Breast epithelium (tissue), 3 donors: Measurements from ENCODE around the gene SCNM1.

Experiments
- CTCF ChIP-seq, 3 donors: fragments of 450-650 bp; IDR thresholded peaks; one replicate each; pipeline ENCODE4 v1.5.1; 2016 to 2017; ENCODE audit warnings: antibody characterized with exemption in 3 of 3, mild to moderate bottlenecking in 3 of 3, moderate library complexity in 3 of 3
- POLR2A ChIP-seq: fragments of 450-650 bp; IDR thresholded peaks from one replicate; pipeline ENCODE4 v1.6.1; 2016; ENCODE audit warnings: antibody characterized with exemption, mild to moderate bottlenecking, moderate library complexity
- POLR2AphosphoS5 ChIP-seq, 3 donors: sonication (generic); formaldehyde crosslinking; IDR thresholded peaks; one replicate each; pipeline ENCODE4 v1.6.1; 2017; ENCODE audit warnings: antibody characterized with exemption in 3 of 3

GRCh38 chr1:151199873-151200581, 34.1 kb downstream of the SCNM1 start:
- no peak for TF ChIP-seq CTCF (IDR thresholded peaks at IDR 0.05)
- TF ChIP-seq POLR2A: no peak
- peak in 1 of 3 donors; percentile 7 for TF ChIP-seq POLR2AphosphoS5 (IDR thresholded peaks at IDR 0.05)
